ENCODE results near the gene ABHD16B. TPM values are rescaled to one million over a fixed set of nuclear protein-coding genes. Genes with fewer than 3 reads are reported as not detected.

ABHD16B gene
- not detected in 2 replicates for total RNA-seq (2014; rRNA removed; shearing (Covaris generic))
- not detected in 2 replicates for polyA plus RNA-seq (2015; cell fraction: cytosol; rRNA removed)
- polyA plus RNA-seq (2015; cell fraction: nucleus; rRNA removed): not detected in 2 replicates

DNA sequence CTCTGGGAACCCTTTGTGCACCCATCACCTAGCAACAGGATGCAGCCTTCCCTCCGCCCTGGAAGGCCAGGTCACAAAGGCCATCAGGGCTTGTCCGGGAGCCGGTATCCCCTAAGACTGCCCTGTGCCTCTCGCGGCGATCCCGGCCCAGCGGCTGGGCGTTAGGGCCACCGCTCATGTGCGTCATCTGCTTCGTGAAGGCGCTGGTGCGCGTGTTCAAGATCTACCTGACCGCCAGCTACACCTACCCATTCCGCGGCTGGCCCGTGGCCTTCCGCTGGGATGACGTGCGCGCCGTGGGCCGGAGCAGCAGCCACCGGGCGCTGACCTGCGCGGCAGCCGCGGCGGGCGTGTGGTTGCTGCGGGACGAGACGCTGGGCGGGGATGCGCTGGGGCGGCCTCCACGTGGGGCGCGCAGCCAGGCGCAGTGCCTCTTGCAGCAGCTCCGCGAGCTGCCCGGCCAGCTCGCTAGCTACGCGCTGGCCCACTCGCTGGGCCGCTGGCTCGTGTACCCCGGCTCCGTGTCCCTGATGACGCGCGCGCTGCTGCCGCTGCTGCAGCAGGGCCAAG, at the start of gene ABHD16B:
TSS of gene ABHD16B (plus strand) at position 134 of the 570 bp plus-strand sequence. CDS start at position 177, 43 bp downstream.
- in situ Hi-C loops (cut with HindIII; ENCODE audit: low pct_unique_long_range_greater_than_20kb, low sequenced_read_pairs): no loop called here
- DNase-seq (ENCODE audit: low read depth, low spot score): no peak

DNA sequence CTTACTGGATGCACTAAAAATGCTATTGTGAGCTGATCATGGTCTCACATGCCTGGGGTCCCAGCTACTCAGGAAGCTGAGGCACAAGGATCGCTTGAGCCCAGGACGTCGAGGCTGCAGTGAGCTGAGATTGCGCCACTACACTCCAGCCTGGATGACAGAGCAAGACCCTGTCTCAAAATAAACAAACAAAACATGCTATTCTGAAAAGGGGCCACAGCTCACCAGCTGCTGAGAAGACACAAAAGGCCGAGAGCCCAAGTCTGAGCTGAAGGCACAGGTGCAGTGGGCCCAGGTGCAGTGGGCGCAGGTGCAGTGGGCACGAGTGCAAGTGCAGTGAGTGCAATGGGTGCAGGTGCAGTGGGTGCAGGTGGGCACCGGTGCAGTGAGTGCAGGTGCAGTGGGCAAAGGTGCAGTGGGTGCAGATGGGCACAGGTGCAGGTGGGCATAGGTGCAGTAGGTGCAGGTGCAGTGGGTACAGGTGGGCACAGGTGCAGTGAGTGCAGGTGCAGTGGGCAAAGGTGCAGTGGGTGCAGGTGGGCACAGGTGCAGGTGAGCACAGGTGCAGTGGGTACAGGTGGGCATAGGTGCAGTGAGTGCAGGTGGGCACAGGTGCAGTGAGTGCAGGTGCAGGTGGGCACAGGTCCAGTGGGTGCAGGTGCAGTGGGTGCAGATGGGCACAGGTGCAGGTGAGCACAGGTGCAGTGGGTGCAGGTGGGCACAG, 46.2 kb upstream of the ABHD16B start:
- in situ Hi-C loops (cut with HindIII; ENCODE audit: low pct_unique_long_range_greater_than_20kb, low sequenced_read_pairs): no loop called here
- DNase-seq (ENCODE audit: low read depth, low spot score): no peak

- in situ Hi-C loops (cut with HindIII; ENCODE audit: low pct_unique_long_range_greater_than_20kb, low sequenced_read_pairs): no loop called here
- no peak for DNase-seq (ENCODE audit: low read depth, low spot score)
Measured at GRCh38 chr20:63815615-63816253, 45.6 kb upstream of the ABHD16B start.

DNA sequence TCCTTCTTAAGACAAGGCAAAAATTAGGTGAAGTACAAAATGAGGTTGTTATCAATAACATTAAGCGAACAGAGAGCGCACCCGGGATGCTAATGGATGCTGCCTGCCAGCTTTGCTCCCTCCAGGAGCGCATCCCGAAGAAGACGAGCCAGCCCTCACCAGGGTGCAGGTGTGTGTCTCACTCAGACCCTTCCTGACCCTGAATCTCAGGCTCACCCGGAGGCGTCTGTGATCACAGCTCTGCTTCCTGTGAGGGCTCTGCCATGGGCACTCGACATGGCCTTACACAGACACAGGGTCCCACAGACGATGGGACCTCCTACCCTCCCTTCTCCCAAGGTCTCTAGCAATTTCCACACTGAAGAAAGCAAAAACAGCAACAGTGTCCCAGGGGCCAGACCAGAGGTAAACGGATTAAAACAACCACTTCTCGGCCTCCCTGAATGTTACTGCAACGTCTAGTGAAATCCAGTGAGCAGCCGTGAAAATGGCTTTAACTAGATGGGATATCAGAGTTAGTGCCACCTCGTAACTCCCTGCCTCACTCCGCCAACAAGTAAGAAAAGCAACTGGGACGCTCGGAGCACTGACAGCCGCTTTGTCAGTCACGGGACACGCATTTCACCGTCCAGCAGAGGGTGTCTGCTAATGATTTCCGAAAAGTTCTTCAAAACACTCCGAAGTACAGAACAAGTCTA, 41.9 kb upstream of the ABHD16B start:
- DNase-seq (ENCODE audit: low read depth, low spot score): peak; percentile 34
- in situ Hi-C loops (cut with HindIII; ENCODE audit: low pct_unique_long_range_greater_than_20kb, low sequenced_read_pairs): no loop called here

DNA sequence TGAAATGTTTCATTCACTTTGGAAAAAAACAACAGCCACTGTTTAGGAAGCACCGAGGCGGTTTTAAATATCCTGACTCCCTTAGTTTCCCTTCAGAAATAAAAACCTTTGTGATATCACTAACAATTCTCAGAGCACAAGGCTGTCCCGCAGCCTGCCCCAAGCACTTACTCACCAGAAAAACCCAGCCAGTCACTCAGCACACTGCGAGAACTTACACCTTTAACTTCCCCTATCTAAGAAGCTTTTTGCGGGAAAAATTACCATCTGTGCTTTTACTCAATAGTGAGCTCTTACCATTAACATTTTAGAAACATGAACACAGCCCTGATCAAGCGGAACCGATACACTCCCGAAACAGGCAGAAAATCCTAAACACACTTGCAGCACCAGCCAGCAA, 39.5 kb upstream of the ABHD16B start:
- DNase-seq (ENCODE audit: low read depth, low spot score): no peak
- in situ Hi-C loops (cut with HindIII; ENCODE audit: low pct_unique_long_range_greater_than_20kb, low sequenced_read_pairs): no loop called here

DNA sequence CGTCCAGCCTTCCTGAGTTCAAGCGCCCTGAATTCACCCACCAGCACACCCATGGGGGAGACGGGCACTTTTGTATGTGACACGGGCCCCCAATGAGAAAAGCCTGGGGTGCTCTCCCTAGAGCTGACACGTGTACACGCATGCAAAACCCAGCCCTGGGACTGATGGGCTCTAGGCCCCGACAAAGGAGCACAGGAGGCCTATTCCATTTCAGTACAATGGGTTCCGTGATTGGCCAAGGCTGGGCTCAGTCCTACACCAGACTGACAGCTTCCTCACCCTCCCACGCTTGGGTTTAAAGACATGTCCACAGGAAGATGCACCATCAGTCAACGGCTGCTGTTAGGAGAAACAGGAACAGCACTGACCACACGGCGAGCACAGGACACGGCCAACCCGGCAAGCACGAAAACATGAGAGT, 39.0 kb upstream of the ABHD16B start:
- in situ Hi-C loops (cut with HindIII; ENCODE audit: low pct_unique_long_range_greater_than_20kb, low sequenced_read_pairs): no loop called here
- no peak for DNase-seq (ENCODE audit: low read depth, low spot score)

- DNase-seq (ENCODE audit: low read depth, low spot score): no peak
- in situ Hi-C loops (cut with HindIII; ENCODE audit: low pct_unique_long_range_greater_than_20kb, low sequenced_read_pairs): no loop called here
Measured at GRCh38 chr20:63823691-63824311, 37.5 kb upstream of the ABHD16B start.

DNA sequence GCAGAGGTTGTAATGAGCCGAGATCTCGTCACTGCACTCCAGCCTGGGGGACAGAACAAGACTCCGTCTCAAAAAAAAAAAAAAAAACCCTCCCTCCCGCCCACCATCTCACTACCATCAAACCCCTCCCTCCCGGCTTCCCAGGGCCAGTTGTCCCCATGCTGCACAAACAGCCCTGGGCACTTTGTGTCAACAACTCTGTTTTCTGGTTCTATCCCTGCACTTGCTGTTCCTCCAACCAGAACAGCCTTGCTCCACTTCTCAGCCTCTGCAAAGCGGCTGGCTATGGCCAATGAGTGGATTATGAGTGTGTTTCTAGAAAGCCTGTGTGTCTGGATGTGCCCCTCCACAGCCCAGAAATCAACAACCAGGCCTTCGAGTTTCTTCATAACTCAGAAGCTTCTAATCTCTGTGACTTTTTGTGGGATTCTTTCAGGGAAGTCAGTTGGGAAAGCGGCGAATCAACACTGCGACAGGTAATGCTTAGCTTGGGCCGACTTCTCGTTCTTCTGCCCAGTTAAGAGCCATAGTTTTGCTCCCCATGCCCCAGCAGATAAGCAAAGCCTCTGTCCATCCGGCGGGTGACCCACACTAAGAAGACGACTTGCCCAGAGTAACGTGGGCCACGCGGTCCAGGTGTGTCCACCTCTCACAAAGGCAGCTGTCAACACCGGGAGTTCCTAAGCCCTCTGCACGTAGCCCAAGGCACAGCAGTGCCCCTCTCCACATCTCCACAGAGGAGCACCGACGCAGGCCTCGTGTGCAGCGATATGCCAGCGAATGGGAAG, 35.8 kb upstream of the ABHD16B start:
- in situ Hi-C loops (cut with HindIII; ENCODE audit: low pct_unique_long_range_greater_than_20kb, low sequenced_read_pairs): no loop called here
- DNase-seq (ENCODE audit: low read depth, low spot score): no peak

DNA sequence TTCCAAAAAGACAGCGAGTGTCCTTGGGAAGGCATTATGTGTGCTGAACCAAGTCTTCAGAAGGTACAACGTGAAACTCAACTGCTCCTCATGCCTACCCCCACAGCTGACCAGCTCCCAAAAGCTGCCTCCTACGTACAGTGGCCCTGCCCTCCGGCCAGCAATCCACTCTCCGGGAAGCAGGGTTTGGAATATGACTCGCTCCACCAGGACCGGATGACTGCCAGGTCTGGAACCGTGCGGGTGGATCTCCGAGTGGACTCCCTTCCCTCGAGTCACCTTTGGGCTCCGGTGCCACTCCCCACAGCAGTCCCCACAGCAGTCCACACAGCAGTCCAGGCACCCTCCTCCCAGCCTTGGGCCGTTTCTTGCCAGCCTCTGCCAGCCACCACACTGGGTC, 34.5 kb upstream of the ABHD16B start:
- no peak for DNase-seq (ENCODE audit: low read depth, low spot score)
- in situ Hi-C loops (cut with HindIII; ENCODE audit: low pct_unique_long_range_greater_than_20kb, low sequenced_read_pairs): no loop called here

DNA sequence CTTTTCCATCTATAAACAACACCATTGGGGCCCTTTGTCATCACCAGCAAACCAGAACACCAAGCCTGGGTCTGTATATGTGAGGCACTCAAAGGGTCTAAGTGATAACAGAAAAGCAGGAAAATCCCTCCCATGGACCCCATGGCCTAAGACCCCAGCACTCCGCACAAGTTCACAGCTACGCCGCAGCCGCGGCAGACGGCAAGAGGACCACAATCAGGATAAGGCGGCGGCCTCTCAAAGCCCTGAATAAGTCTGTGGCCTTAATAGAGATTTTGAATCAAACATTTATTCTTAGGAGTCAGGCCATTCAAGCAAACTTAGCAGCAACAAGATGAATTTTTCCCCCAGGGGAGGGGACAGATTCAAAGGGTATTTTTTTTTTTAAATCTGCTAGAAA, 33.2 kb upstream of the ABHD16B start:
- in situ Hi-C loops (cut with HindIII; ENCODE audit: low pct_unique_long_range_greater_than_20kb, low sequenced_read_pairs): no loop called here
- DNase-seq (ENCODE audit: low read depth, low spot score): no peak

DNA sequence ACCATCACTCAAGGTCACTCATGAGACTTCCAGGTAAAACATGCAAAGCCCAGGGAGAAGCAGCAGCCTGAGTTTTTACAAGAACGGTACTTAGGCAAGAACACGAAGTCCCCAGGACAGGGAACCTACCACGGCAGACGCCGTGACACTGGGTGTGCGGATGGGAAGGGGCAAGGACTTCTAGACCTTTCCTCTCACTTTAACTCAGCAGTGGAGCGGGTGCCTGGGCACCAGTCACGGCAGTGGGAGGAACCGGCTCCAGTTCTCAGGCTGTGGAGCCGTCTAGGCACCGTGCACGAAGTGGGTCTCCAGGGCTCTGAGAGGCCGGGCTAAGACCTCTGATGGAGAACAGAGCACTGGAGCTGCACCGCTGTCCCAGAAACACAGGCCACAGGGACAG, 32.8 kb upstream of the ABHD16B start:
- no peak for DNase-seq (ENCODE audit: low read depth, low spot score)
- in situ Hi-C loops (cut with HindIII; ENCODE audit: low pct_unique_long_range_greater_than_20kb, low sequenced_read_pairs): no loop called here

GRCh38 chr20:63828951-63829350, 32.3 kb upstream of the ABHD16B start:
- DNase-seq (ENCODE audit: low read depth, low spot score): no peak
- in situ Hi-C loops (cut with HindIII; ENCODE audit: low pct_unique_long_range_greater_than_20kb, low sequenced_read_pairs): no loop called here

DNA sequence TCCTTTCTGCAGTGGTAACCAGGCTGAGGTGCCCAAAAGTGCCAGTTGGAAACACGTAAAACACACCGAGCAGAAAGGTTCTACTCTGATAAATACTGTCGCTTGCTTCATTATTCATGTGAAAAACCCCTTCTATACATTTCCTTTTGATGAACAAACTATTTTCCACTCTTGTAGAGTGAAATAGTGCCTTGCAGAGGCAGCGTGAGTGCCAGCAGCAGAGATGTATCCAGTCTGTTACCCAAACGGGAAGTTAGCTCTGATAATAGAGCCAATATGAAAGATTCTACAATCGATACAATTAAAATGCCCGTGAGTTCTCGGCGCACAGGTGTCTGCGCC, 31.7 kb upstream of the ABHD16B start:
- DNase-seq (ENCODE audit: low read depth, low spot score): no peak
- in situ Hi-C loops (cut with HindIII; ENCODE audit: low pct_unique_long_range_greater_than_20kb, low sequenced_read_pairs): no loop called here

- no peak for DNase-seq (ENCODE audit: low read depth, low spot score)
- in situ Hi-C loops (cut with HindIII; ENCODE audit: low pct_unique_long_range_greater_than_20kb, low sequenced_read_pairs): no loop called here
Measured at GRCh38 chr20:63829945-63830835, 31.1 kb upstream of the ABHD16B start.

DNA sequence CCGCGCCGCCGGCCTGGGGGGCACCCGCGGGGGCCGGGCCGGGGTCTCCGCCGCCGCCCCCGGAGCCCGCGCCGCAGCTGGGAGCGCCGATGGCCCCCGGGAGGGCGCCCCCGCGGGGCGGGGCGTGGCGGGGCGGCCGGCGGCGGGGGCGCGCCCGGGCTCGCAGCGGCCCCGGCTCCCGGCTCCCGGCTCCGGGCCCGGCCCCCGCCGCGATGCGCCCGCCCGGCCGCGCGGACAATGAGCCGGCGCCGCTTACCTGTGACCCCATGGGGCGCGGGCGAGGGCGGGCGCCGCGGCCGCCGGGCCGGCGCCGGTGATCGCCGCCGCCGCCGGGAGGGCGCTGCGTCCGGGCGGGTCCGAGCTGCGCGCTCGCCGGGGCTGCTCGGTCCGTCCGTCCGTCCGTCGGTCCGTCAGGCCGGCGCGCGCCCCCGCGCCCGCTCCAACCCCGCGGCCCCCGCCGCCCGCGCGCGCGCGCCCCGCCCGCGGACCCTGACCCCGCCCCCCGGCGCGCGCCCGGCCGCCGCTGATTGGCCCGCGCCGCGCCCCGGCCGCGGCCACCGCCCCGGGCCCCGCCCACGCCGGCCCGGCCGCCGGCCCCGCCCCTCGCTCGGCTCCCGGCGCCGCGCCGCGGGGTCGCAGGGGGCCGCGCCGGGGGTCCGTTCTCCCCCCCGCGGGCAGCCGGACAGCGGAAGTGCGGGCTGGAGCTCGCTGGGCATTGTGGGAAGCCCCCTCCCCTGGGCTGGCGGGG, 30.3 kb upstream of the ABHD16B start, which contains the start of gene ZBTB46:
TSS of gene ZBTB46 (minus strand) at position 424 of the 748 bp plus-strand sequence. CDS start 40,507 bp downstream, outside the sequence.
- in situ Hi-C loops (cut with HindIII; ENCODE audit: low pct_unique_long_range_greater_than_20kb, low sequenced_read_pairs): no loop called here
- peak; percentile 42 for DNase-seq (ENCODE audit: low read depth, low spot score)

GRCh38 chr20:63831646-63831992, 29.7 kb upstream of the ABHD16B start:
- in situ Hi-C loops (cut with HindIII; ENCODE audit: low pct_unique_long_range_greater_than_20kb, low sequenced_read_pairs): no loop called here
- no peak for DNase-seq (ENCODE audit: low read depth, low spot score)

Data from SK-MEL-5 (cell line).